Spleen (tissue), 11 donors: ENCODE measurements around the gene FHIT. TPM values are rescaled to one million over a fixed set of nuclear protein-coding genes. Genes with fewer than 3 reads are reported as not detected.

ENCODE experiments used
- DNase-seq: peaks from one replicate; pipeline ENCODE4 v3.0.0-alpha.2; 2020
- H3K27ac ChIP-seq, 8 donors: fragments of 200-600 bp; sonication (generic) in 7 of 8; 1 replicate in 4 of 8; 2 replicates in 4 of 8; pipeline versions ENCODE4 v1.5.0 to v1.8.0; 2016 to 2021; ENCODE audit warnings: inconsistent platforms in 4 of 8, mild to moderate bottlenecking in 4 of 8, moderate library complexity in 1 of 8
- H3K27me3 ChIP-seq, 7 donors: fragments of 200-600 bp; sonication (generic) in 6 of 7; replicated peaks in 1 of 7; 1 replicate in 4 of 7; 2 replicates in 3 of 7; pipeline versions ENCODE4 v1.5.0 to v1.8.0; 2016 to 2021; ENCODE audit warnings: inconsistent platforms in 3 of 7, mild to moderate bottlenecking in 1 of 7
- H3K36me3 ChIP-seq, 6 donors: fragments of 200-600 bp; sonication (generic) in 5 of 6; 1 replicate in 4 of 6; 2 replicates in 2 of 6; pipeline versions ENCODE4 v1.5.0 to v1.8.0; 2016 to 2021; ENCODE audit warnings: inconsistent platforms in 2 of 6
- H3K4me1 ChIP-seq, 6 donors: fragments of 200-600 bp; sonication (generic) in 5 of 6; 1 replicate in 3 of 6; 2 replicates in 3 of 6; pipeline versions ENCODE4 v1.5.0 to v1.8.0; 2016 to 2021; ENCODE audit warnings: inconsistent platforms in 3 of 6
- H3K4me3 ChIP-seq, 8 donors: fragments of 200-600 bp; sonication (generic) in 7 of 8; 1 replicate in 4 of 8; 2 replicates in 4 of 8; pipeline versions ENCODE4 v1.5.0 to v1.8.0; 2016 to 2021; ENCODE audit warnings: inconsistent platforms in 4 of 8, mild to moderate bottlenecking in 4 of 8, moderate library complexity in 2 of 8
- H3K9me3 ChIP-seq, 8 donors: fragments of 200-600 bp; sonication (generic) in 7 of 8; 1 replicate in 4 of 8; 2 replicates in 4 of 8; pipeline versions ENCODE4 v1.5.0 to v1.8.0; 2016 to 2021; ENCODE audit warnings: inconsistent platforms in 4 of 8
- CTCF ChIP-seq, 11 experiments: fragments of 200-600 bp in 7 of 11; fragments of 450-650 bp in 4 of 11; sonication (generic) in 4 of 11; IDR thresholded peaks in 8 of 11; conservative IDR thresholded peaks in 3 of 11; 1 replicate in 7 of 11; 2 replicates in 4 of 11; pipeline versions ENCODE4 v1.4.0 to v1.8.0; 2016 to 2021; ENCODE audit warnings: antibody characterized with exemption in 11 of 11, inconsistent platforms in 4 of 11, mild to moderate bottlenecking in 1 of 11
- POLR2A ChIP-seq, 3 donors: fragments of 450-650 bp; IDR thresholded peaks; one replicate each; pipeline ENCODE4 v1.5.1; 2017; ENCODE audit warnings: antibody characterized with exemption in 3 of 3, mild to moderate bottlenecking in 1 of 3
- POLR2AphosphoS5 ChIP-seq, 3 donors: sonication (generic); formaldehyde crosslinking; IDR thresholded peaks; one replicate each; pipeline ENCODE4 v1.5.1; 2017; ENCODE audit warnings: antibody characterized with exemption in 3 of 3
- WGBS, 5 donors: extraction: QIAGEN DNeasy Blood & Tissue Kit in 3 of 5; methylation state at CpG; one replicate each; pipeline versions ENCODE4 v1.1.5 to v1.1.7; 2013 to 2018; 5-methylcytosine and 5-hydroxymethylcytosine counted together
- intact Hi-C: fragments of 100-400 bp; cut with DNase I; formaldehyde crosslinking; loops from one replicate; pipeline ENCODE4 v1.15.0; 2023; ENCODE audit warnings: low total_unique reads
- polyA plus RNA-seq, 3 donors: library from polyadenylated mRNA; stranded (reverse); fragments of 200-250 nt; gene quantifications; one replicate each; pipeline ENCODE4 v1.2.1, GENCODE V29; 2013
- total RNA-seq, 7 donors: library from RNA; depleted of rRNA in 3 of 7; stranded (reverse); fragments of >200 nt in 3 of 7; fragmentation: NEBNext Ultra II Directional in 4 of 7; extraction: Animal tissue kit (Norgen Biotek cat#: 25700) in 4 of 7; gene quantifications; one replicate each; pipeline versions ENCODE4 v1.1.0 to v1.2.1, GENCODE V29; 2016 to 2021
- donor health status: healthy with polysubstance abuse.
- donor health status: DM: no; HTN: no; CAD: no; lungs with moderate emphysema.
- donor health status: DM: no; HTN: no; CAD: no.
- donor health status: Bipolar disorder and iron deficiency.
- donor health status: healthy.
- donor health status: DM: no; HTN: no; CAD: no.
- donor health status: DM: yes; HTN: yes; CAD: no.

The FHIT gene
- total and polyA plus RNA-seq, 10 donors, result 4.1 to 23.1 (median 12.2) TPM

- Histone ChIP-seq H3K4me3 (no peak overlapping the region), H3K36me3 (no peaks in the 10 kb centered on the region), H3K4me1 (no peaks in the 10 kb centered on the region), H3K9me3 (peaks cover 0 to 10% (median 3%) of the 10 kb centered on the region in 8 donors), H3K27me3 (no peaks in the 10 kb centered on the region), H3K27ac (no peak overlapping the region)
- WGBS, 5 donors, result 71 to 91% (median 81%) methylated on average over 3 of the region's 3 CpGs
- TF ChIP-seq CTCF (IDR thresholded peaks at IDR 0.05 in 8 of 11, conservative IDR thresholded peaks at IDR 0.05 in 3 of 11) (no peak), POLR2A (IDR thresholded peaks at IDR 0.05) (no peak), POLR2AphosphoS5 (IDR thresholded peaks at IDR 0.05) (no peak)
- intact Hi-C loops, result no loop called here
- DNase-seq, result no peak
Observed at GRCh38 chr3:60053526-60054265, 1197.6 kb downstream of the FHIT start.

- Histone ChIP-seq H3K9me3 (peaks cover 0 to 14% (median 2%) of the 10 kb centered on the region in 8 donors), H3K27me3 (no peaks in the 10 kb centered on the region), H3K36me3 (no peaks in the 10 kb centered on the region), H3K27ac (no peak overlapping the region), H3K4me3 (no peak overlapping the region), H3K4me1 (no peaks in the 10 kb centered on the region)
- intact Hi-C loops, result no loop called here
- no peak for TF ChIP-seq POLR2A (IDR thresholded peaks at IDR 0.05)
- TF ChIP-seq CTCF (IDR thresholded peaks at IDR 0.05 in 8 of 11, conservative IDR thresholded peaks at IDR 0.05 in 3 of 11), result no peak
- TF ChIP-seq POLR2AphosphoS5 (IDR thresholded peaks at IDR 0.05), result no peak
- no peak for DNase-seq
- 72 to 83% (median 81%) methylated on average over 12 of the region's 12 CpGs for WGBS, 5 donors
Observed at GRCh38 chr3:60048447-60048848, 1202.8 kb downstream of the FHIT start.

GRCh38 chr3:60047426-60048200, 1203.6 kb downstream of the FHIT start:
- no peak for TF ChIP-seq POLR2A (IDR thresholded peaks at IDR 0.05)
- no peak for TF ChIP-seq CTCF (IDR thresholded peaks at IDR 0.05 in 8 of 11, conservative IDR thresholded peaks at IDR 0.05 in 3 of 11)
- no peak for TF ChIP-seq POLR2AphosphoS5 (IDR thresholded peaks at IDR 0.05)
- Histone ChIP-seq H3K27ac (no peak overlapping the region), H3K27me3 (no peaks in the 10 kb centered on the region), H3K4me1 (no peaks in the 10 kb centered on the region), H3K36me3 (no peaks in the 10 kb centered on the region), H3K9me3 (peaks cover 0 to 14% (median 2%) of the 10 kb centered on the region in 8 donors), H3K4me3 (no peak overlapping the region)
- 87 to 91% (median 90%) methylated on average over 9 of the region's 9 CpGs for WGBS, 5 donors
- no peak for DNase-seq
- intact Hi-C loops, result no loop called here

- Histone ChIP-seq H3K4me3 (no peak overlapping the region), H3K36me3 (no peaks in the 10 kb centered on the region), H3K4me1 (no peaks in the 10 kb centered on the region), H3K27me3 (no peaks in the 10 kb centered on the region), H3K9me3 (peaks cover 0 to 14% (median 2%) of the 10 kb centered on the region in 8 donors), H3K27ac (no peak overlapping the region)
- TF ChIP-seq POLR2A (IDR thresholded peaks at IDR 0.05), result no peak
- no peak for TF ChIP-seq CTCF (IDR thresholded peaks at IDR 0.05 in 8 of 11, conservative IDR thresholded peaks at IDR 0.05 in 3 of 11)
- no peak for TF ChIP-seq POLR2AphosphoS5 (IDR thresholded peaks at IDR 0.05)
- WGBS, 5 donors, result 86 to 93% (median 90%) methylated on average over 6 of the region's 6 CpGs
- no peak for DNase-seq
- intact Hi-C loops, result no loop called here
Observed at GRCh38 chr3:60046210-60046609, 1205.0 kb downstream of the FHIT start.
